ENCODE data around the gene SPATA20. TPM values are rescaled to one million over a fixed set of nuclear protein-coding genes. Genes with fewer than 3 reads are reported as not detected.

The SPATA20 gene
- total and polyA plus RNA-seq, 2 donors (not counting 3 experiments of a cell fraction or from before 2014, with no cell fraction given) = 42.3 to 51.5 TPM

DNA sequence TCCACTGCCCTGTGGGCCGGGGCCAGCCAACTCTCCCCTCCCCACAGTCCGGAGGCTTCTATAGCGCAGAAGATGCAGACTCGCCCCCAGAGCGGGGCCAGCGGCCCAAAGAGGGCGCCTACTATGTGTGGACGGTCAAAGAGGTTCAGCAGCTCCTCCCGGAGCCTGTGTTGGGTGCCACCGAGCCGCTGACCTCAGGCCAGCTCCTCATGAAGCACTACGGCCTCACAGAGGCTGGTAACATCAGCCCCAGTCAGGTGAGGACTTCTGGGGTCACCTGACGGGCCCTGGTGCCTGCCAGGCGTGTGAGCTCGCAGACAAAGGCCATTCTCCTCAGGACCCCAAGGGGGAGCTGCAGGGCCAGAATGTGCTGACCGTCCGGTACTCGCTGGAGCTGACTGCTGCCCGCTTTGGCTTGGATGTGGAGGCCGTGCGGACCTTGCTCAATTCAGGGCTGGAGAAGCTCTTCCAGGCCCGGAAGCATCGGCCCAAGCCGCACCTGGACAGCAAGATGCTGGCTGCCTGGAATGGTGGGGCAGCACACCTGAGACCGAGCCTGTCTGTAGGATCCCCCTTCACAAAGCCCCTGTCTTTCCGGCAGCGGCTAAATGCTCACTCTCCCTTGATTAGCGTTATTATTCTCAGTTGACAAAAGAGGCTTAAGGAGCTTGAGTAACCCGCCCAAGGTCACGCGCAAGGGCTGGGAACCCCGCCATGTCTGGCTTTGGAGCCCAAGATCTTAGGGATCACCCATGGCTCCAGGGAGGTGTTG is 3.9 kb downstream of the SPATA20 start:
- no peak overlapping the region for H3K9ac ChIP-seq (replicated peaks; ENCODE audit: extremely low read depth, insufficient read depth, low read length)
- intact Hi-C loops (cut with micrococcal nuclease) = loop anchor here (1.0 kb wide), 1 partner anchor 130 kb away; no protein-coding TSS in a partner anchor
- no peak for TF ChIP-seq FOS (IDR thresholded peaks at IDR 0.05; ENCODE audit: borderline replicate concordance, insufficient read depth, low read length)
- TF ChIP-seq, protein P1, sequence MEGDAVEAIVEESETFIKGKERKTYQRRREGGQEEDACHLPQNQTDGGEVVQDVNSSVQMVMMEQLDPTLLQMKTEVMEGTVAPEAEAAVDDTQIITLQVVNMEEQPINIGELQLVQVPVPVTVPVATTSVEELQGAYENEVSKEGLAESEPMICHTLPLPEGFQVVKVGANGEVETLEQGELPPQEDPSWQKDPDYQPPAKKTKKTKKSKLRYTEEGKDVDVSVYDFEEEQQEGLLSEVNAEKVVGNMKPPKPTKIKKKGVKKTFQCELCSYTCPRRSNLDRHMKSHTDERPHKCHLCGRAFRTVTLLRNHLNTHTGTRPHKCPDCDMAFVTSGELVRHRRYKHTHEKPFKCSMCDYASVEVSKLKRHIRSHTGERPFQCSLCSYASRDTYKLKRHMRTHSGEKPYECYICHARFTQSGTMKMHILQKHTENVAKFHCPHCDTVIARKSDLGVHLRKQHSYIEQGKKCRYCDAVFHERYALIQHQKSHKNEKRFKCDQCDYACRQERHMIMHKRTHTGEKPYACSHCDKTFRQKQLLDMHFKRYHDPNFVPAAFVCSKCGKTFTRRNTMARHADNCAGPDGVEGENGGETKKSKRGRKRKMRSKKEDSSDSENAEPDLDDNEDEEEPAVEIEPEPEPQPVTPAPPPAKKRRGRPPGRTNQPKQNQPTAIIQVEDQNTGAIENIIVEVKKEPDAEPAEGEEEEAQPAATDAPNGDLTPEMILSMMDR (IDR thresholded peaks at IDR 0.05; ENCODE audit: extremely low read depth in 1 of 2, insufficient read depth in 1 of 2, low read depth in 1 of 2, low read length in 2 of 2) = peak; percentile 89 to 91
- H3K27ac ChIP-seq (ENCODE audit: insufficient read depth, low read depth, low read length) = no peak overlapping the region
- no peaks in the 10 kb centered on the region for H4K20me1 ChIP-seq (replicated peaks; ENCODE audit: control insufficient read depth, extremely low read depth, insufficient read depth, low read length)
- ChIA-PET POLR2A (interaction anchor here (1.2 to 1.3 kb wide), 2 partner anchors 10 to 75 kb away, joined by 3 to 6 read pairs; partner anchors contain the start of gene CACNA1G), CTCF (interaction anchor here (0.5 to 8.4 kb wide), 47 partner anchors 9 to 414 kb away, joined by 3 to 398 read pairs (median 4); partner anchors contain the start of genes ANKRD40 and CACNA1G)
- no peak overlapping the region for H3K4me3 ChIP-seq (replicated peaks in 1 of 3; ENCODE audit: insufficient read depth in 1 of 3, low read depth in 1 of 3, low read length in 3 of 3)
- peaks cover 0 to 5% of the 10 kb centered on the region in 2 experiments for H3K36me3 ChIP-seq (ENCODE audit: control insufficient read depth in 2 of 2, extremely low read depth in 1 of 2, insufficient read depth in 2 of 2, low read length in 2 of 2)
- dilution Hi-C loops (cut with MboI; ENCODE audit: extremely low pct_ligation_motif_present, low sequenced_read_pairs) = no loop called here
- H2AFZ ChIP-seq (ENCODE audit: low read depth, low read length) = no peak overlapping the region
- peaks cover 7% of the 10 kb centered on the region for H3K4me1 ChIP-seq (ENCODE audit: control insufficient read depth, extremely low read depth, insufficient read depth, low read length)
- H3K27me3 ChIP-seq (ENCODE audit: control insufficient read depth in 2 of 2, insufficient read depth in 2 of 2, low read length in 2 of 2) = no peaks in the 10 kb centered on the region
- no peak overlapping the region for H3K4me2 ChIP-seq (ENCODE audit: insufficient read depth, low read length)
- H3K79me2 ChIP-seq (ENCODE audit: control insufficient read depth, insufficient read depth, low read length) = no peaks in the 10 kb centered on the region
- FAIRE-seq (peak; percentile 91), DNase-seq (ENCODE audit: low read depth, low spot score) (peak; percentile 73)
- no peaks in the 10 kb centered on the region for H3K9me3 ChIP-seq (replicated peaks; ENCODE audit: control insufficient read depth, insufficient read depth, low read length)
- BruUV-seq (replicated peaks) = no TSS peak
- no peaks in the 10 kb centered on the region for H3K9me1 ChIP-seq (replicated peaks; ENCODE audit: control insufficient read depth, extremely low read depth, insufficient read depth, low read length)

DNA sequence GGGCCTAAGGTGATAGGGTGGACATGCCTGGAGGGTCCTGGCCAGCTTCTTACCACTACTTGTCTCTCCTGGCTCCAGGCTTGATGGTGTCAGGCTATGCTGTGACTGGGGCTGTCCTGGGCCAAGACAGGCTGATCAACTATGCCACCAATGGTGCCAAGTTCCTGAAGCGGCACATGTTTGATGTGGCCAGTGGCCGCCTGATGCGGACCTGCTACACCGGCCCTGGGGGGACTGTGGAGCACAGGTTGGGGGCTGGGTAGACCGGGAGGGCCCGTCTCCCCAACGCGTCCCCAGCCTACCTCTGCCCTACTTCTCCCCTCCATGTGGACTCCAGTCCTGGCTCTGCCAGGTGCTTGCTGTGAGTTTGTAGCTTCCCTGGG is 4.5 kb downstream of the SPATA20 start:
- TF ChIP-seq JUN (IDR thresholded peaks at IDR 0.05; ENCODE audit: borderline replicate concordance, insufficient read depth, insufficient read length, low read depth) (no peak), EZH2 (IDR thresholded peaks at IDR 0.05; ENCODE audit: borderline replicate concordance, low read depth, low read length, severe bottlenecking) (no peak)
- TF ChIP-seq, protein P2, sequence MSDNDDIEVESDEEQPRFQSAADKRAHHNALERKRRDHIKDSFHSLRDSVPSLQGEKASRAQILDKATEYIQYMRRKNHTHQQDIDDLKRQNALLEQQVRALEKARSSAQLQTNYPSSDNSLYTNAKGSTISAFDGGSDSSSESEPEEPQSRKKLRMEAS (IDR thresholded peaks at IDR 0.05; ENCODE audit: insufficient read depth, insufficient read length) = no peak
- TF ChIP-seq, protein P1 (IDR thresholded peaks at IDR 0.05; ENCODE audit: extremely low read depth in 1 of 2, insufficient read depth in 1 of 2, low read depth in 1 of 2, low read length in 2 of 2) = no peak
- POLR2A ChIA-PET = interaction anchor here (1.2 to 1.3 kb wide), 2 partner anchors 9 to 75 kb away, joined by 3 to 6 read pairs; partner anchors contain the start of gene CACNA1G
- H3K4me1 ChIP-seq (ENCODE audit: control insufficient read depth, extremely low read depth, insufficient read depth, low read length) = peaks cover 7% of the 10 kb centered on the region

More for the DNA sequence above, 4.5 kb downstream of the SPATA20 start:
- no peaks in the 10 kb centered on the region for H3K27me3 ChIP-seq (ENCODE audit: control insufficient read depth in 2 of 2, insufficient read depth in 2 of 2, low read length in 2 of 2)
- BruUV-seq (replicated peaks) = no TSS peak
- H2AFZ ChIP-seq (ENCODE audit: low read depth, low read length) = no peak overlapping the region
- no peak for FAIRE-seq
- H3K36me3 ChIP-seq (ENCODE audit: control insufficient read depth in 2 of 2, extremely low read depth in 1 of 2, insufficient read depth in 2 of 2, low read length in 2 of 2) = peaks cover 0 to 5% of the 10 kb centered on the region in 2 experiments
- H3K9me1 ChIP-seq (replicated peaks; ENCODE audit: control insufficient read depth, extremely low read depth, insufficient read depth, low read length) = no peaks in the 10 kb centered on the region
- DNase-seq (ENCODE audit: low read depth, low spot score) = no peak
- dilution Hi-C loops (cut with MboI; ENCODE audit: extremely low pct_ligation_motif_present, low sequenced_read_pairs) = no loop called here
- no peak overlapping the region for H3K4me2 ChIP-seq (ENCODE audit: insufficient read depth, low read length)
- H3K9ac ChIP-seq (replicated peaks; ENCODE audit: extremely low read depth, insufficient read depth, low read length) = no peak overlapping the region
- intact Hi-C loops (cut with micrococcal nuclease) = loop anchor here (1.0 kb wide), 1 partner anchor 130 kb away; no protein-coding TSS in a partner anchor
- H3K9me3 ChIP-seq (replicated peaks; ENCODE audit: control insufficient read depth, insufficient read depth, low read length) = no peaks in the 10 kb centered on the region
- no peak overlapping the region for H3K27ac ChIP-seq (ENCODE audit: insufficient read depth, low read depth, low read length)
- CTCF ChIA-PET = interaction anchor here (0.6 to 8.4 kb wide), 41 partner anchors 9 to 398 kb away, joined by 3 to 398 read pairs (median 5); partner anchors contain the start of genes ANKRD40 and CACNA1G
- H3K4me3 ChIP-seq (replicated peaks in 1 of 3; ENCODE audit: insufficient read depth in 1 of 3, low read depth in 1 of 3, low read length in 3 of 3) = no peak overlapping the region
- H4K20me1 ChIP-seq (replicated peaks; ENCODE audit: control insufficient read depth, extremely low read depth, insufficient read depth, low read length) = no peaks in the 10 kb centered on the region
- no peaks in the 10 kb centered on the region for H3K79me2 ChIP-seq (ENCODE audit: control insufficient read depth, insufficient read depth, low read length)

Measured in endothelial cell of umbilical vein (primary cell).